GM10266 (cell line): ENCODE results near the gene ARMC12.

ENCODE experiments used
- DNase-seq: peaks from one replicate; pipeline ENCODE4 v3.0.0; 2012; ENCODE audit errors: extremely low spot score
- CTCF ChIP-seq: IDR thresholded peaks from 2 replicates; pipeline ENCODE4 v1.5.1; 2012; ENCODE audit warnings: mild to moderate bottlenecking, low read depth; ENCODE audit not compliant: control insufficient read depth, insufficient read depth; ENCODE audit errors: missing control alignments

ARMC12 gene

GRCh38 chr6:35727231-35727934, 9.4 kb upstream of the ARMC12 start:
- TF ChIP-seq CTCF, result no peak
- no peak for DNase-seq

GRCh38 chr6:35727935-35728682, 8.7 kb upstream of the ARMC12 start:
- DNase-seq, result peak; percentile 87
- TF ChIP-seq CTCF, result no peak

- no peak for DNase-seq
- no peak for TF ChIP-seq CTCF
These were observed 7.9 kb upstream of the ARMC12 start for GRCh38 chr6:35728683-35729678.

GRCh38 chr6:35729722-35730121, 7.1 kb upstream of the ARMC12 start:
- DNase-seq, result no peak
- no peak for TF ChIP-seq CTCF

GRCh38 chr6:35730745-35731413, 6.0 kb upstream of the ARMC12 start:
- no peak for DNase-seq
- TF ChIP-seq CTCF, result no peak

- TF ChIP-seq CTCF, result no peak
- peak; percentile 93 for DNase-seq
These were observed 5.5 kb upstream of the ARMC12 start for GRCh38 chr6:35731414-35731735.
